Spleen (tissue), 11 donors: ENCODE data around the gene VPREB3. TPM values are rescaled to one million over a fixed set of nuclear protein-coding genes. Genes with fewer than 3 reads are reported as not detected.

Experiments
- DNase-seq: peaks from one replicate; pipeline ENCODE4 v3.0.0-alpha.2; 2020
- H3K27ac ChIP-seq, 8 donors: fragments of 200-600 bp; sonication (generic) in 7 of 8; 1 replicate in 4 of 8; 2 replicates in 4 of 8; pipeline versions ENCODE4 v1.5.0 to v1.8.0; 2016 to 2021; ENCODE audit warnings: inconsistent platforms in 4 of 8, mild to moderate bottlenecking in 4 of 8, moderate library complexity in 1 of 8
- H3K27me3 ChIP-seq, 7 donors: fragments of 200-600 bp; sonication (generic) in 6 of 7; replicated peaks in 1 of 7; 1 replicate in 4 of 7; 2 replicates in 3 of 7; pipeline versions ENCODE4 v1.5.0 to v1.8.0; 2016 to 2021; ENCODE audit warnings: inconsistent platforms in 3 of 7, mild to moderate bottlenecking in 1 of 7
- H3K36me3 ChIP-seq, 6 donors: fragments of 200-600 bp; sonication (generic) in 5 of 6; 1 replicate in 4 of 6; 2 replicates in 2 of 6; pipeline versions ENCODE4 v1.5.0 to v1.8.0; 2016 to 2021; ENCODE audit warnings: inconsistent platforms in 2 of 6
- H3K4me1 ChIP-seq, 6 donors: fragments of 200-600 bp; sonication (generic) in 5 of 6; 1 replicate in 3 of 6; 2 replicates in 3 of 6; pipeline versions ENCODE4 v1.5.0 to v1.8.0; 2016 to 2021; ENCODE audit warnings: inconsistent platforms in 3 of 6
- H3K4me3 ChIP-seq, 8 donors: fragments of 200-600 bp; sonication (generic) in 7 of 8; 1 replicate in 4 of 8; 2 replicates in 4 of 8; pipeline versions ENCODE4 v1.5.0 to v1.8.0; 2016 to 2021; ENCODE audit warnings: inconsistent platforms in 4 of 8, mild to moderate bottlenecking in 4 of 8, moderate library complexity in 2 of 8
- H3K9me3 ChIP-seq, 8 donors: fragments of 200-600 bp; sonication (generic) in 7 of 8; 1 replicate in 4 of 8; 2 replicates in 4 of 8; pipeline versions ENCODE4 v1.5.0 to v1.8.0; 2016 to 2021; ENCODE audit warnings: inconsistent platforms in 4 of 8
- POLR2A ChIP-seq, 3 donors: fragments of 450-650 bp; IDR thresholded peaks; one replicate each; pipeline ENCODE4 v1.5.1; 2017; ENCODE audit warnings: antibody characterized with exemption in 3 of 3, mild to moderate bottlenecking in 1 of 3
- POLR2AphosphoS5 ChIP-seq, 3 donors: sonication (generic); formaldehyde crosslinking; IDR thresholded peaks; one replicate each; pipeline ENCODE4 v1.5.1; 2017; ENCODE audit warnings: antibody characterized with exemption in 3 of 3
- WGBS, 5 donors: extraction: QIAGEN DNeasy Blood & Tissue Kit in 3 of 5; methylation state at CpG; one replicate each; pipeline versions ENCODE4 v1.1.5 to v1.1.7; 2013 to 2018; 5-methylcytosine and 5-hydroxymethylcytosine counted together
- intact Hi-C: fragments of 100-400 bp; cut with DNase I; formaldehyde crosslinking; loops from one replicate; pipeline ENCODE4 v1.15.0; 2023; ENCODE audit warnings: low total_unique reads
- polyA plus RNA-seq, 3 donors: library from polyadenylated mRNA; stranded (reverse); fragments of 200-250 nt; gene quantifications; one replicate each; pipeline ENCODE4 v1.2.1, GENCODE V29; 2013
- total RNA-seq, 7 donors: library from RNA; depleted of rRNA in 3 of 7; stranded (reverse); fragments of >200 nt in 3 of 7; fragmentation: NEBNext Ultra II Directional in 4 of 7; extraction: Animal tissue kit (Norgen Biotek cat#: 25700) in 4 of 7; gene quantifications; one replicate each; pipeline versions ENCODE4 v1.1.0 to v1.2.1, GENCODE V29; 2016 to 2021
- TF ChIP-seq, protein P1 (sequence below), 11 experiments: fragments of 200-600 bp in 7 of 11; fragments of 450-650 bp in 4 of 11; sonication (generic) in 4 of 11; IDR thresholded peaks in 8 of 11; conservative IDR thresholded peaks in 3 of 11; 1 replicate in 7 of 11; 2 replicates in 4 of 11; pipeline versions ENCODE4 v1.4.0 to v1.8.0; 2016 to 2021; ENCODE audit warnings: antibody characterized with exemption in 11 of 11, inconsistent platforms in 4 of 11, mild to moderate bottlenecking in 1 of 11
- donor health status: healthy with polysubstance abuse.
- donor health status: DM: no; HTN: no; CAD: no; lungs with moderate emphysema.
- donor health status: DM: no; HTN: no; CAD: no.
- donor health status: Bipolar disorder and iron deficiency.
- donor health status: healthy.
- donor health status: DM: no; HTN: no; CAD: no.
- donor health status: DM: yes; HTN: yes; CAD: no.

Gene VPREB3
- total and polyA plus RNA-seq, 10 donors: 24.9 to 472 (median 57.9) TPM

DNA sequence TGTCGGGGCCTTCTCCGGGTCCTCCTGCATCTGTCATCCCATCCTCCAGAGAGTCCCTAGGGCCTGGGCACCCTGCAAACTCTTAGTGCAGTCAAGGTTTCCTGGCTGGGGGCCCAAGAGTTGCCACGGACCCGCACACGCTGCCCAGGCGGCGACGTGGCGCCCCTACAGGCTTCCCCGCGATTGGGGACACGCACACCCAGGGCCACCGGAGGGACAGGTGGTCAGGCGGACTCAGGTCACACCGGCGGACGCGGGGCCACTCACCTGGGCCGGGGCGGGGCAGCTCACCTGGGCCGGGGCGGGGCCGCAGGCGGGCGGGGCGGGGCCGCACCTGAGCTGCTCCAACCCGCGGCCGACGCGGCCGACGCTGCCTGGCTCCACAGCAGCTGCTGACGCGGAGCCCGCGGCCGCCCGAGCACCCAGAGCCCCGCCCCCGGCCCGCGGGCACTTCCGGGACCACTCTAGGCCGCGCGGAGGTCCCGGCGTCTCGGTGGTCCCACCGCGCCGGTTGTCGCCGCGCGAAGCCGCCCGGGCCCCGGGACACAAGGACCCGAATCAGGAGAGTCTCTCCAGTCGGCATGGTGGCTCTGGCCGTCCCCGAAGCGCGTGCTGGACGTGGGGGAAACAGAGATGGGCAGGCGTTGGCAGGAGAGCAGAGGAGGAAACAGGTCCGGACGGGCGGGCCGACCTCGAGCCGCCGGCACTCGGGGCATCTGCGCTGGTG, 3.3 kb downstream of the VPREB3 start, which contains the start of gene ZNF70:
Gene ZNF70, minus strand, starts transcription at position 399 of the 727 bp plus-strand sequence. CDS start 5,972 bp downstream, outside the sequence.
- TF ChIP-seq, protein P1, sequence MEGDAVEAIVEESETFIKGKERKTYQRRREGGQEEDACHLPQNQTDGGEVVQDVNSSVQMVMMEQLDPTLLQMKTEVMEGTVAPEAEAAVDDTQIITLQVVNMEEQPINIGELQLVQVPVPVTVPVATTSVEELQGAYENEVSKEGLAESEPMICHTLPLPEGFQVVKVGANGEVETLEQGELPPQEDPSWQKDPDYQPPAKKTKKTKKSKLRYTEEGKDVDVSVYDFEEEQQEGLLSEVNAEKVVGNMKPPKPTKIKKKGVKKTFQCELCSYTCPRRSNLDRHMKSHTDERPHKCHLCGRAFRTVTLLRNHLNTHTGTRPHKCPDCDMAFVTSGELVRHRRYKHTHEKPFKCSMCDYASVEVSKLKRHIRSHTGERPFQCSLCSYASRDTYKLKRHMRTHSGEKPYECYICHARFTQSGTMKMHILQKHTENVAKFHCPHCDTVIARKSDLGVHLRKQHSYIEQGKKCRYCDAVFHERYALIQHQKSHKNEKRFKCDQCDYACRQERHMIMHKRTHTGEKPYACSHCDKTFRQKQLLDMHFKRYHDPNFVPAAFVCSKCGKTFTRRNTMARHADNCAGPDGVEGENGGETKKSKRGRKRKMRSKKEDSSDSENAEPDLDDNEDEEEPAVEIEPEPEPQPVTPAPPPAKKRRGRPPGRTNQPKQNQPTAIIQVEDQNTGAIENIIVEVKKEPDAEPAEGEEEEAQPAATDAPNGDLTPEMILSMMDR (IDR thresholded peaks at IDR 0.05 in 8 of 11, conservative IDR thresholded peaks at IDR 0.05 in 3 of 11): peak in 6 of 11 experiments; percentile 7 to 38 (median 14)
- peak; percentile 77 to 87 (median 82) for TF ChIP-seq POLR2AphosphoS5 (IDR thresholded peaks at IDR 0.05)
- TF ChIP-seq POLR2A (IDR thresholded peaks at IDR 0.05): no peak
- 0 to 1% (median 1%) methylated on average over 25 to 78 of the region's 78 CpGs for WGBS, 5 donors
- peak; percentile 98 for DNase-seq
- peak within 1 kb of the TSS; percentile 45 to 85 (median 61) for H3K4me3 ChIP-seq
- intact Hi-C loops: no loop called here
- H3K4me1 ChIP-seq: peaks cover 4 to 65% (median 34%) of the 10 kb centered on the region in 6 donors
- no peaks in the 10 kb centered on the region for H3K36me3 ChIP-seq
- H3K27me3 ChIP-seq: no peaks in the 10 kb centered on the region
- peak within 1 kb of the TSS; percentile 85 to 94 (median 91) for H3K27ac ChIP-seq
- no peaks in the 10 kb centered on the region for H3K9me3 ChIP-seq

DNA sequence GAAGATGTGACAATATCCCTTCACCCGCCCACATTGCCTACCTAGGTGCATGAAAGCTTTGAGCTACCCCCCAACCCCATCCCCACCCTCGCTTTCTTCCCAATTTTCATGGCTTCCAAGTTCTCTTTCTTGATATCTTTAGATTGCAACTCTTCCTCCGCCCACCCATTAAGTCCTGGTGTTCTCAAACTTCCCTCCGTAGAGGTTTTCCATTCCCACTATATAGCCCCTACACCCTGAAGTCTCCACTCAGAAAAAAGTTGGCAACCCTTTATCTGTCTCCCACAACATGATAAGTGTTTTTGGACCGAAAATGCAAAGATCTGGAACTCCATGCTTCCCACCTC, 3.9 kb downstream of the VPREB3 start:
- peak overlapping the region; percentile 45 to 85 (median 61) for H3K4me3 ChIP-seq
- TF ChIP-seq POLR2A (IDR thresholded peaks at IDR 0.05): no peak
- TF ChIP-seq POLR2AphosphoS5 (IDR thresholded peaks at IDR 0.05): no peak
- TF ChIP-seq, protein P1 (IDR thresholded peaks at IDR 0.05 in 8 of 11, conservative IDR thresholded peaks at IDR 0.05 in 3 of 11): no peak
- no peaks in the 10 kb centered on the region for H3K27me3 ChIP-seq
- H3K9me3 ChIP-seq: no peaks in the 10 kb centered on the region
- no peak for DNase-seq
- H3K36me3 ChIP-seq: peaks cover 0 to under 1% (median 0%) of the 10 kb centered on the region in 6 donors
- WGBS, 5 donors: 30 to 39% (median 33%) methylated on average over 5 of the region's 5 CpGs
- intact Hi-C loops: no loop called here
- peaks cover 4 to 61% (median 33%) of the 10 kb centered on the region in 6 donors for H3K4me1 ChIP-seq
- H3K27ac ChIP-seq: peak overlapping the region; percentile 85 to 94 (median 91)

DNA sequence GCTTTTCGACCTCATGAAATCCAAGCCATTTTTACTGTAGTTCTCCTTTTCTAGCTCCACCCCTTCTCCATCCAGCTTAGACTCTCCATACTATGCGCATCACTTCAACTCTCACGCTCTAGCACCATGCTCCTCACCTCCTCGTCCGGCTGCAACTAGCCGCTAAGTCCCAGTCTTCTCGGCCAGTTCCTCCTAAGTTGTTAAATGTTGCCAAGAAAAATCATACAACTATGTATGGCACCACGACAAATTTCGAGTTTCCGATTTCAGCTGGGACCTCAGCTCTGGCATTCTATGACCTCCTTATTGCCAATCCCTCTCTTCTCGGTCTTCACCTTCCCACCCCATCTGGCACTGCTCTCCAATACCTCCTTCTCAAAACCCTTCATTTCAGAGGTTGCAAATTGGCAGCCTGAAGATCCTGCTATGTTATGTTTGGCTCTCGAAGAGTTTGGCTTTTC, 4.4 kb downstream of the VPREB3 start:
- TF ChIP-seq, protein P1 (IDR thresholded peaks at IDR 0.05 in 8 of 11, conservative IDR thresholded peaks at IDR 0.05 in 3 of 11): no peak
- TF ChIP-seq POLR2A (IDR thresholded peaks at IDR 0.05) (no peak), POLR2AphosphoS5 (IDR thresholded peaks at IDR 0.05) (no peak)
- peak overlapping the region in 4 of 8 donors; percentile 58 to 85 (median 64) for H3K4me3 ChIP-seq
- H3K36me3 ChIP-seq: peaks cover 0 to 6% (median 2%) of the 10 kb centered on the region in 6 donors
- H3K4me1 ChIP-seq: peaks cover under 1 to 56% (median 31%) of the 10 kb centered on the region in 6 donors
- intact Hi-C loops: no loop called here
- no peaks in the 10 kb centered on the region for H3K27me3 ChIP-seq
- H3K27ac ChIP-seq: no peak overlapping the region
- no peak for DNase-seq
- 76 to 85% (median 78%) methylated on average over 12 of the region's 12 CpGs for WGBS, 5 donors
- H3K9me3 ChIP-seq: no peaks in the 10 kb centered on the region

DNA sequence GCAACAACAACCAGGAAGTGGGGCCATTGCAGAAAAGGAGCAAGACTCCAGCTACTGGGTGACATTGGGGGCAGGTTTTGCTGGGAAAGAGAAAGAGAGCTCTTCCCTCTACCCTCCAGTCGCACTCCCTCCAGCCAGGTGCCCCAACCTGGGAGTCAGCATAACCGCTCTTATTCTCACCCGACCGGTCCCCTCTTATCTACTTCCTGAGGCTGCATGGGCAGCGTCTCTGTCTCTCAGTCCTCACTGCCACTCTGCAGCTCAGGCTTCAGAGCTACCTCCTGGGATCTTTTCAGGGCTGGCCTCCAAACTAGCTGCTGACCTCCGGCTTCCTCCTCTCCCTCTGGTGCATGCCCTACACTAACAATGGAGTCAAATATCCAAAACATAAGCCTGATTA, 8.4 kb downstream of the VPREB3 start:
- no peak overlapping the region for H3K4me3 ChIP-seq
- TF ChIP-seq POLR2AphosphoS5 (IDR thresholded peaks at IDR 0.05) (no peak), POLR2A (IDR thresholded peaks at IDR 0.05) (no peak)
- TF ChIP-seq, protein P1 (IDR thresholded peaks at IDR 0.05 in 8 of 11, conservative IDR thresholded peaks at IDR 0.05 in 3 of 11): no peak
- WGBS, 5 donors: 72 to 91% (median 76%) methylated on average over 6 of the region's 6 CpGs
- no peaks in the 10 kb centered on the region for H3K27me3 ChIP-seq
- intact Hi-C loops: no loop called here
- peaks cover 6 to 46% (median 28%) of the 10 kb centered on the region in 6 donors for H3K36me3 ChIP-seq
- H3K4me1 ChIP-seq: peaks cover 0 to 20% (median 11%) of the 10 kb centered on the region in 6 donors
- H3K9me3 ChIP-seq: peaks cover 0 to 12% (median 6%) of the 10 kb centered on the region in 8 donors
- H3K27ac ChIP-seq: no peak overlapping the region
- no peak for DNase-seq
